DOHH2 (cell line): ENCODE data around the gene RNF222.

Source experiments
- H3F3A ChIP-seq: fragments of 200-600 bp; sonication (generic), shearing (Covaris generic); 2 replicates; pipeline ENCODE4 v1.6.0; 2016; ENCODE audit warnings: antibody characterized with exemption, mild to moderate bottlenecking; ENCODE audit not compliant: control insufficient read depth, insufficient read depth
- H3K27ac ChIP-seq: fragments of 200-600 bp; sonication (generic); 2 replicates; pipeline ENCODE4 v1.5.1; 2014; ENCODE audit warnings: low read depth, mild to moderate bottlenecking, low read length, moderate library complexity
- H3K27me3 ChIP-seq: fragments of 200-600 bp; sonication (generic); 2 replicates; pipeline ENCODE4 v1.6.1; 2014; ENCODE audit warnings: mild to moderate bottlenecking, low read length, mixed read lengths; ENCODE audit not compliant: control insufficient read depth
- H3K36me3 ChIP-seq: fragments of 200-600 bp; sonication (generic); 2 replicates; pipeline ENCODE4 v1.6.1; 2014; ENCODE audit warnings: mild to moderate bottlenecking, low read length, moderate library complexity, mixed read lengths; ENCODE audit not compliant: control insufficient read depth
- H3K4me1 ChIP-seq: fragments of 200-600 bp; sonication (generic); 2 replicates; pipeline ENCODE4 v1.6.1; 2014; ENCODE audit warnings: mild to moderate bottlenecking, low read length, mixed read lengths; ENCODE audit not compliant: control insufficient read depth
- H3K4me2 ChIP-seq: fragments of 200-600 bp; sonication (generic); 2 replicates; pipeline ENCODE4 v1.6.0; 2014; ENCODE audit warnings: mild to moderate bottlenecking, low read length, moderate library complexity
- H3K4me3 ChIP-seq: fragments of 200-600 bp; sonication (generic); 2 replicates; pipeline ENCODE4 v1.5.1; 2014; ENCODE audit warnings: mild to moderate bottlenecking, low read length, mixed read lengths
- H3K79me2 ChIP-seq: fragments of 200-600 bp; sonication (generic); 2 replicates; pipeline ENCODE4 v1.6.1; 2014; ENCODE audit warnings: mild to moderate bottlenecking, low read length, mixed read lengths; ENCODE audit not compliant: control insufficient read depth
- H3K9me2 ChIP-seq: fragments of 200-600 bp; sonication (generic); replicated peaks from 2 replicates; pipeline ENCODE4 v1.6.1; 2014; ENCODE audit warnings: mild to moderate bottlenecking, low read length, mixed read lengths; ENCODE audit not compliant: control insufficient read depth
- H3K9me3 ChIP-seq: fragments of 200-600 bp; sonication (generic); 2 replicates; pipeline ENCODE4 v1.6.1; 2014; ENCODE audit warnings: antibody characterized with exemption, low read length, mixed read lengths; ENCODE audit not compliant: control insufficient read depth, insufficient read depth
- H4K20me1 ChIP-seq: fragments of 200-600 bp; sonication (generic); 2 replicates; pipeline ENCODE4 v1.6.0; 2014; ENCODE audit warnings: low read depth, mild to moderate bottlenecking, antibody characterized with exemption, low read length, moderate library complexity; ENCODE audit not compliant: control insufficient read depth, insufficient read depth
- CTCF ChIP-seq: fragments of 200-600 bp; sonication (generic); IDR thresholded peaks from one replicate; pipeline ENCODE4 v1.5.1; 2014; ENCODE audit warnings: antibody characterized with exemption, mild to moderate bottlenecking, low read depth, low read length; ENCODE audit not compliant: poor library complexity, severe bottlenecking
- EZH2phosphoT487 ChIP-seq: fragments of 200-600 bp; sonication (generic); IDR thresholded peaks from 2 replicates; pipeline ENCODE4 v1.6.1; 2017; ENCODE audit warnings: borderline replicate concordance, mild to moderate bottlenecking, antibody characterized with exemption, low read length, moderate library complexity, mixed read lengths

The RNF222 gene

GRCh38 chr17:8392674-8393469 is 4.8 kb downstream of the RNF222 start:
- no peaks in the 10 kb centered on the region for H3K9me2 ChIP-seq
- H3K4me1 ChIP-seq: peaks cover 13% of the 10 kb centered on the region
- no peak for TF ChIP-seq CTCF
- TF ChIP-seq EZH2phosphoT487: no peak
- H3K4me3 ChIP-seq: peak overlapping the region; percentile 38
- H3F3A ChIP-seq: no peaks in the 10 kb centered on the region
- H3K4me2 ChIP-seq: peak overlapping the region; percentile 54
- no peaks in the 10 kb centered on the region for H3K79me2 ChIP-seq
- no peak overlapping the region for H3K27ac ChIP-seq
- peaks cover 5% of the 10 kb centered on the region; the same call in 1 of the 2 replicates for H3K27me3 ChIP-seq
- no peaks in the 10 kb centered on the region for H3K9me3 ChIP-seq
- H4K20me1 ChIP-seq: no peaks in the 10 kb centered on the region
- no peaks in the 10 kb centered on the region for H3K36me3 ChIP-seq

GRCh38 chr17:8392274-8392673 is 5.4 kb downstream of the RNF222 start:
- Histone ChIP-seq H3K4me1 (peaks cover 13% of the 10 kb centered on the region), H3K36me3 (no peaks in the 10 kb centered on the region), H3K27me3 (peaks cover 3% of the 10 kb centered on the region; the same call in 1 of the 2 replicates), H3K4me2 (no peak overlapping the region), H3F3A (no peaks in the 10 kb centered on the region), H3K27ac (no peak overlapping the region), H3K9me3 (no peaks in the 10 kb centered on the region), H4K20me1 (no peaks in the 10 kb centered on the region), H3K4me3 (no peak overlapping the region), H3K9me2 (no peaks in the 10 kb centered on the region), H3K79me2 (no peaks in the 10 kb centered on the region)
- no peak for TF ChIP-seq CTCF
- no peak for TF ChIP-seq EZH2phosphoT487

GRCh38 chr17:8391711-8392110 is 5.9 kb downstream of the RNF222 start:
- no peak overlapping the region for H3K27ac ChIP-seq
- H3F3A ChIP-seq: no peaks in the 10 kb centered on the region
- H4K20me1 ChIP-seq: no peaks in the 10 kb centered on the region
- H3K36me3 ChIP-seq: no peaks in the 10 kb centered on the region
- no peaks in the 10 kb centered on the region for H3K79me2 ChIP-seq
- H3K4me1 ChIP-seq: peaks cover 13% of the 10 kb centered on the region
- H3K9me2 ChIP-seq: no peaks in the 10 kb centered on the region
- peaks cover 3% of the 10 kb centered on the region; the same call in 1 of the 2 replicates for H3K27me3 ChIP-seq
- no peak overlapping the region for H3K4me3 ChIP-seq
- no peak for TF ChIP-seq CTCF
- no peak for TF ChIP-seq EZH2phosphoT487
- H3K9me3 ChIP-seq: no peaks in the 10 kb centered on the region
- no peak overlapping the region for H3K4me2 ChIP-seq
